ENCODE measurements around the gene ROBO3.

ROBO3 gene

GRCh38 chr11:124880958-124881357 is 15.7 kb downstream of the ROBO3 start:
- no peak for FAIRE-seq
- DNase-seq (ENCODE audit: insufficient read length, low spot score) = peak; percentile 8
- TF ChIP-seq CTCF (IDR thresholded peaks at IDR 0.05; ENCODE audit: insufficient read depth, missing control alignments) = no peak

GRCh38 chr11:124882339-124883071 is 17.3 kb downstream of the ROBO3 start:
- FAIRE-seq (no peak), DNase-seq (ENCODE audit: insufficient read length, low spot score) (peak; percentile 6)
- TF ChIP-seq CTCF (IDR thresholded peaks at IDR 0.05; ENCODE audit: insufficient read depth, missing control alignments) = no peak

- TF ChIP-seq CTCF (IDR thresholded peaks at IDR 0.05; ENCODE audit: insufficient read depth, missing control alignments) = no peak
- peak; percentile 14 for DNase-seq (ENCODE audit: insufficient read length, low spot score)
- no peak for FAIRE-seq
Measured at GRCh38 chr11:124884340-124884739, 19.1 kb downstream of the ROBO3 start.

- FAIRE-seq (no peak), DNase-seq (ENCODE audit: insufficient read length, low spot score) (peak; percentile 9)
- no peak for TF ChIP-seq CTCF (IDR thresholded peaks at IDR 0.05; ENCODE audit: insufficient read depth, missing control alignments)
Measured at GRCh38 chr11:124884869-124885479, 19.7 kb downstream of the ROBO3 start.

GRCh38 chr11:124886476-124886875 is 21.2 kb downstream of the ROBO3 start:
- DNase-seq (ENCODE audit: insufficient read length, low spot score) (peak; percentile 13), FAIRE-seq (no peak)
- no peak for TF ChIP-seq CTCF (IDR thresholded peaks at IDR 0.05; ENCODE audit: insufficient read depth, missing control alignments)

- DNase-seq (ENCODE audit: insufficient read length, low spot score) = peak; percentile 9
- FAIRE-seq = no peak
- no peak for TF ChIP-seq CTCF (IDR thresholded peaks at IDR 0.05; ENCODE audit: insufficient read depth, missing control alignments)
Measured at GRCh38 chr11:124886978-124887666, 21.9 kb downstream of the ROBO3 start.

- DNase-seq (ENCODE audit: insufficient read length, low spot score) = no peak
- TF ChIP-seq CTCF (IDR thresholded peaks at IDR 0.05; ENCODE audit: insufficient read depth, missing control alignments) = no peak
- FAIRE-seq = no peak
Measured at GRCh38 chr11:124887667-124888013, 22.4 kb downstream of the ROBO3 start.

Measured in D721Med (cell line).